Stimulated activated CD8-positive, alpha-beta memory T cell treated with anti-CD3 and anti-CD28 coated beads, Interleukin-2, amount 100 ng/mL, for 1 hour (primary cell): Measurements from ENCODE around the gene ACRV1.
"Not testable (repeated sequence)": the region's sequence is repeated elsewhere in the genome, so short reads cannot be mapped to it uniquely, and the experiment has no call there.

Experiments used
- DNase-seq, 2 donors: peaks; one replicate each; pipeline ENCODE4 v3.0.0-alpha.2; 2020; ENCODE audit warnings: low read depth in 2 of 2

The ACRV1 gene

GRCh38 chr11:125680747-125681146, at the start of gene ACRV1:
TSS of gene ACRV1 (minus strand) at chr11:125680847. CDS start at chr11:125680780, 67 bp downstream.
- DNase-seq: no peak

- DNase-seq: no peak
Observed at GRCh38 chr11:125728969-125729368, 48.3 kb upstream of the ACRV1 start.

GRCh38 chr11:125724125-125724524, 43.5 kb upstream of the ACRV1 start:
- DNase-seq: no peak

GRCh38 chr11:125720781-125721180, 40.1 kb upstream of the ACRV1 start:
- no peak for DNase-seq

GRCh38 chr11:125704686-125705085, 24.0 kb upstream of the ACRV1 start:
- not testable (repeated sequence) for DNase-seq

- no peak for DNase-seq
Observed at GRCh38 chr11:125701858-125702621, 21.4 kb upstream of the ACRV1 start.

- no peak for DNase-seq
Observed at GRCh38 chr11:125701018-125701610, 20.5 kb upstream of the ACRV1 start.

GRCh38 chr11:125694951-125695350, 14.3 kb upstream of the ACRV1 start:
- no peak for DNase-seq

- DNase-seq: no peak
Observed at GRCh38 chr11:125692887-125693286, 12.2 kb upstream of the ACRV1 start.

- no peak for DNase-seq
Observed at GRCh38 chr11:125690006-125690405, 9.4 kb upstream of the ACRV1 start.

- DNase-seq: no peak
Observed at GRCh38 chr11:125689274-125689859, 8.7 kb upstream of the ACRV1 start.

- DNase-seq: no peak
Observed at GRCh38 chr11:125688632-125689031, 8.0 kb upstream of the ACRV1 start.

GRCh38 chr11:125688066-125688465, 7.4 kb upstream of the ACRV1 start:
- no peak for DNase-seq

- DNase-seq: no peak
Observed at GRCh38 chr11:125685228-125685627, 4.6 kb upstream of the ACRV1 start.

GRCh38 chr11:125679837-125680236, 810 bp downstream of the ACRV1 start:
- no peak for DNase-seq

GRCh38 chr11:125679397-125679796, 1.2 kb downstream of the ACRV1 start:
- DNase-seq: no peak

GRCh38 chr11:125675196-125675595, 5.5 kb downstream of the ACRV1 start:
- DNase-seq: no peak

- no peak for DNase-seq
Observed at GRCh38 chr11:125674210-125674609, 6.4 kb downstream of the ACRV1 start.

GRCh38 chr11:125671561-125671960, 9.1 kb downstream of the ACRV1 start:
- no peak for DNase-seq

- no peak for DNase-seq
Observed at GRCh38 chr11:125670172-125670571, 10.5 kb downstream of the ACRV1 start.

- DNase-seq: no peak
Observed at GRCh38 chr11:125667151-125667550, 13.5 kb downstream of the ACRV1 start.

GRCh38 chr11:125663910-125664309, 16.7 kb downstream of the ACRV1 start:
- no peak for DNase-seq

GRCh38 chr11:125662689-125663088, 18.0 kb downstream of the ACRV1 start:
- DNase-seq: no peak
